Keratinocyte (primary cell): ENCODE measurements around the gene SPANXD. TPM values are rescaled to one million over a fixed set of nuclear protein-coding genes. Genes with fewer than 3 reads are reported as not detected.

Source experiments
- DNase-seq: peaks from one replicate; pipeline ENCODE4 v3.0.0-alpha.2; 2011; ENCODE audit warnings: low read depth, missing footprints, low spot score
- FAIRE-seq: peaks from 2 replicates; lab custom pipeline; 2011; peaks lifted over from hg19 to GRCh38; lab: Jason Lieb, UNC
- H2AFZ ChIP-seq: 2 replicates; pipeline ENCODE4 v1.6.0; 2012; ENCODE audit warnings: low read length, control low read depth, inconsistent platforms; ENCODE audit not compliant: control insufficient read depth
- H3K27ac ChIP-seq: 2 replicates; pipeline ENCODE4 v1.5.1; 2011; ENCODE audit warnings: low read length; ENCODE audit not compliant: control insufficient read depth, insufficient read depth
- H3K27me3 ChIP-seq: 3 replicates; pipeline ENCODE4 v1.6.0; 2011; ENCODE audit warnings: low read length; ENCODE audit not compliant: control insufficient read depth, insufficient read depth; ENCODE audit errors: extremely low read depth
- H3K36me3 ChIP-seq, 2 experiments: 2 replicates in 1 of 2; 3 replicates in 1 of 2; pipeline ENCODE4 v1.5.1; 2011; ENCODE audit warnings: low read length in 2 of 2, mild to moderate bottlenecking in 1 of 2; ENCODE audit not compliant: control insufficient read depth in 2 of 2, insufficient read depth in 2 of 2; ENCODE audit errors: extremely low read depth in 1 of 2
- H3K4me1 ChIP-seq: 3 replicates; pipeline ENCODE4 v1.5.1; 2011; ENCODE audit warnings: low read length; ENCODE audit not compliant: control insufficient read depth, insufficient read depth; ENCODE audit errors: extremely low read depth
- H3K4me2 ChIP-seq: 3 replicates; pipeline ENCODE4 v1.6.0; 2011; ENCODE audit warnings: low read depth, low read length; ENCODE audit not compliant: control insufficient read depth, insufficient read depth; ENCODE audit errors: extremely low read depth
- H3K4me3 ChIP-seq, 3 experiments: fragments of 200-600 bp in 1 of 3; sonication (generic) in 1 of 3; 2 replicates in 2 of 3; 3 replicates in 1 of 3; pipeline ENCODE4 v1.5.1; 2011 to 2016; ENCODE audit warnings: low read length in 3 of 3, mild to moderate bottlenecking in 3 of 3, control low read depth in 2 of 3, inconsistent platforms in 1 of 3, low read depth in 1 of 3, mixed read lengths in 1 of 3, mixed run types in 1 of 3, moderate library complexity in 1 of 3; ENCODE audit not compliant: control insufficient read depth in 2 of 3, insufficient read depth in 2 of 3; ENCODE audit errors: extremely low read depth in 1 of 3
- H3K79me2 ChIP-seq: 2 replicates; pipeline ENCODE4 v1.6.0; 2012; ENCODE audit warnings: low read length; ENCODE audit not compliant: control insufficient read depth, insufficient read depth
- H3K9ac ChIP-seq: 3 replicates; pipeline ENCODE4 v1.6.0; 2011; ENCODE audit warnings: low read length; ENCODE audit not compliant: control insufficient read depth, insufficient read depth; ENCODE audit errors: extremely low read depth
- H3K9me1 ChIP-seq: 3 replicates; pipeline ENCODE4 v1.6.0; 2011; ENCODE audit warnings: low read length; ENCODE audit not compliant: control insufficient read depth, insufficient read depth; ENCODE audit errors: extremely low read depth
- H3K9me3 ChIP-seq: 2 replicates; pipeline ENCODE4 v1.5.1; 2012; ENCODE audit warnings: low read depth, low read length; ENCODE audit not compliant: control insufficient read depth
- H4K20me1 ChIP-seq: 3 replicates; pipeline ENCODE4 v1.6.0; 2011; ENCODE audit warnings: low read length; ENCODE audit not compliant: control insufficient read depth, insufficient read depth; ENCODE audit errors: extremely low read depth
- EZH2 ChIP-seq: IDR thresholded peaks from one replicate; pipeline ENCODE4 v1.6.1; 2012; ENCODE audit warnings: inconsistent platforms, mild to moderate bottlenecking, low read length, moderate library complexity
- dilution Hi-C: fragments of 300-500 bp; cut with MboI; formaldehyde crosslinking; loops from one replicate; pipeline ENCODE4 v1.7.0; 2020; ENCODE audit warnings: low sequenced_read_pairs; ENCODE audit not compliant: extremely low pct_ligation_motif_present
- polyA plus RNA-seq, 5 experiments: library from polyadenylated mRNA; depleted of rRNA in 3 of 5; stranded (reverse) in 3 of 5; stranded (forward) in 1 of 5; unstranded in 1 of 5; fragments of >200 nt; gene quantifications; 1 replicate in 1 of 5; 2 replicates in 3 of 5; 3 replicates in 1 of 5; pipeline versions ENCODE4 v1.2.1 to v1.2.3, GENCODE V29; 2011 to 2012; ENCODE audit warnings: missing spikeins in 2 of 5, low read depth in 1 of 5, low replicate concordance in 1 of 5
- TF ChIP-seq, protein P1 (sequence below), 3 experiments: IDR thresholded peaks in 1 of 3; conservative IDR thresholded peaks in 1 of 3; optimal IDR thresholded peaks in 1 of 3; 2 replicates in 2 of 3; 3 replicates in 1 of 3; pipeline versions ENCODE3 to v1.5.1; 2011; ENCODE audit warnings: low read length in 3 of 3, mild to moderate bottlenecking in 3 of 3, moderate library complexity in 2 of 3, control low read depth in 1 of 3, inconsistent platforms in 1 of 3; ENCODE audit not compliant: insufficient read depth in 2 of 3; ENCODE audit errors: extremely low read depth in 1 of 3

SPANXD gene
- polyA plus RNA-seq, 1 donor (not counting 4 experiments of a cell fraction or from before 2014, with no cell fraction given), result not detected

DNA sequence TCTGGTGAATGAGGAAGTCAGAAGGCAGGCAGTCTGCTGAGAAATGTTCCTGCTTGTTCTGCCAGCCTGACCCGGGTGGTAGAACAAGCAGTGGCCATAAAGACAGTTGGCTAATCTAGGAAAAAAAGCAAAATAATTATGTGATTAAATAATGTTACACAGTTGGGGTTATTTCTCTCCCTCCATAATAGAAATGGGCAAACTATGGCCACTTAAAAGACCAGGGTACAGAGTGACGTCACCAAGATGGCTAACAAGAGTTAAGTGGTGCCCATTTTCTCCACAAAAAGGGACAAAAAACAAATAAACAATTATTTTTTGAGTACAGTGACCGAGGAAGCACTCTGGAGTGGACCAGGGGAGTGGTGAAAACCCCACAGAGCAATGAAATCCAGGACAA is 16.1 kb upstream of the SPANXD start:
- H2AFZ ChIP-seq, result no peak overlapping the region
- no peaks in the 10 kb centered on the region for H3K36me3 ChIP-seq
- no peaks in the 10 kb centered on the region for H3K4me1 ChIP-seq
- FAIRE-seq, result no peak
- H3K4me2 ChIP-seq, result no peak overlapping the region
- no peak overlapping the region for H3K4me3 ChIP-seq
- H3K79me2 ChIP-seq, result no peaks in the 10 kb centered on the region
- dilution Hi-C loops, result no loop called here
- H3K27ac ChIP-seq, result no peak overlapping the region
- DNase-seq, result no peak
- no peak overlapping the region for H3K9ac ChIP-seq
- H3K9me3 ChIP-seq, result no peaks in the 10 kb centered on the region
- H3K27me3 ChIP-seq, result no peaks in the 10 kb centered on the region
- no peak for TF ChIP-seq EZH2
- TF ChIP-seq, protein P1, sequence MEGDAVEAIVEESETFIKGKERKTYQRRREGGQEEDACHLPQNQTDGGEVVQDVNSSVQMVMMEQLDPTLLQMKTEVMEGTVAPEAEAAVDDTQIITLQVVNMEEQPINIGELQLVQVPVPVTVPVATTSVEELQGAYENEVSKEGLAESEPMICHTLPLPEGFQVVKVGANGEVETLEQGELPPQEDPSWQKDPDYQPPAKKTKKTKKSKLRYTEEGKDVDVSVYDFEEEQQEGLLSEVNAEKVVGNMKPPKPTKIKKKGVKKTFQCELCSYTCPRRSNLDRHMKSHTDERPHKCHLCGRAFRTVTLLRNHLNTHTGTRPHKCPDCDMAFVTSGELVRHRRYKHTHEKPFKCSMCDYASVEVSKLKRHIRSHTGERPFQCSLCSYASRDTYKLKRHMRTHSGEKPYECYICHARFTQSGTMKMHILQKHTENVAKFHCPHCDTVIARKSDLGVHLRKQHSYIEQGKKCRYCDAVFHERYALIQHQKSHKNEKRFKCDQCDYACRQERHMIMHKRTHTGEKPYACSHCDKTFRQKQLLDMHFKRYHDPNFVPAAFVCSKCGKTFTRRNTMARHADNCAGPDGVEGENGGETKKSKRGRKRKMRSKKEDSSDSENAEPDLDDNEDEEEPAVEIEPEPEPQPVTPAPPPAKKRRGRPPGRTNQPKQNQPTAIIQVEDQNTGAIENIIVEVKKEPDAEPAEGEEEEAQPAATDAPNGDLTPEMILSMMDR (optimal IDR thresholded peaks at IDR 0.05 in 1 of 3, IDR thresholded peaks at IDR 0.05 in 1 of 3, conservative IDR thresholded peaks at IDR 0.05 in 1 of 3; ENCODE audit: extremely low read depth in 1 of 3, insufficient read depth in 2 of 3, low read length in 3 of 3), result no peak
- no peaks in the 10 kb centered on the region for H3K9me1 ChIP-seq
- no peaks in the 10 kb centered on the region for H4K20me1 ChIP-seq

DNA sequence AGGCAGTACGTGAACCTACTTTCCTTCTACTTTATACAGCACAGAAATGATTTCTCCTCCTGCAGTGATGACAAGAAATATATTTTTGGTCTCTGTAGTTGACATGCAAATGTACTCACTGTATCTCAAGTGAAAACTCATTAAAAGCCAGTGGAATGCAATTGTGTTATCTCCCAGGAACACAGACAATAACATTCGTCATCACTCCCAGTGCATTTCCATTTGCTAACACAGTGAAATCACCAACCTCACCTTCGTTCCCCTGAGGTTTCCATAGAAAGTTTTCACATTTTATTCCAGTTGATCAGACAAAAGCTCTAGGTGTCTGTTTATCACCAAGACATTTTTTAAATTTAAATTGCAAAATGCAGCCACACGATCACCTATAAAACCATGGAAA is 2.5 kb upstream of the SPANXD start:
- H3K79me2 ChIP-seq, result no peaks in the 10 kb centered on the region
- no peak overlapping the region for H3K27ac ChIP-seq
- TF ChIP-seq, protein P1 (optimal IDR thresholded peaks at IDR 0.05 in 1 of 3, IDR thresholded peaks at IDR 0.05 in 1 of 3, conservative IDR thresholded peaks at IDR 0.05 in 1 of 3; ENCODE audit: extremely low read depth in 1 of 3, insufficient read depth in 2 of 3, low read length in 3 of 3), result no peak
- no peak for TF ChIP-seq EZH2
- DNase-seq (no peak), FAIRE-seq (no peak)
- dilution Hi-C loops, result no loop called here
- no peaks in the 10 kb centered on the region for H3K9me1 ChIP-seq
- no peaks in the 10 kb centered on the region for H4K20me1 ChIP-seq
- H3K4me3 ChIP-seq, result no peak overlapping the region
- H3K4me2 ChIP-seq, result no peak overlapping the region
- no peaks in the 10 kb centered on the region for H3K36me3 ChIP-seq
- H3K9me3 ChIP-seq, result no peaks in the 10 kb centered on the region
- H3K27me3 ChIP-seq, result no peaks in the 10 kb centered on the region
- no peak overlapping the region for H3K9ac ChIP-seq
- no peaks in the 10 kb centered on the region for H3K4me1 ChIP-seq
- no peak overlapping the region for H2AFZ ChIP-seq
